Measurements from ENCODE around the gene SKIC2. TPM values are rescaled to one million over a fixed set of nuclear protein-coding genes. Genes with fewer than 3 reads are reported as not detected.

SKIC2 gene
- total and polyA plus RNA-seq, 2 of the 8 experiments (the other 6 are each of a cell fraction or from before 2014, with no cell fraction given) = 42.1 to 59.7 TPM

DNA sequence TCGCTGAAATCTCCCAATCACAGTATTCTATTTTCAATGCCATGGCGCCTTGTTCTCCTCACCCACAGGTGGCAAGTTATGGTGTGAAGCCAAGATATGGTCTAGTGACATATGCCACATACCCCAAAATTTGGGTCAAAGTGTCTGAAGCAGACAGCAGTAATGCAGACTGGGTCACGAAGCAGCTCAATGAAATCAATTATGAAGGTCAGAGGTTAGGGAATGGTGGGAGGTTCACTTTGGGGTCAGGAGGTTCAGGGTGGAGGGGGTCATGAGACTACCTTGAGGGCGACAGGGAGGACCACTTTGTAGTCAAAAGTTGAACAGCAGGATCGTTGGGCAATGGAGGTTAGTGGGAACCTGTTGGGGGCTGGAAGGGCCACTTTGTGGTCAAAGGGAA lies 10.7 kb upstream of the SKIC2 start:
- Histone ChIP-seq H3K79me1 (ENCODE audit: low read depth, low read length) (no peaks in the 10 kb centered on the region), H3K9ac (replicated peaks in 1 of 4; ENCODE audit: extremely low read depth in 1 of 4, low read depth in 3 of 4, low read length in 3 of 4) (no peak overlapping the region; a peak in 1 of 7 replicates), H3K23ac (ENCODE audit: insufficient read length) (no peak overlapping the region), H3K9me3 (ENCODE audit: insufficient read depth in 2 of 2, low read depth in 1 of 2, low read length in 1 of 2) (no peaks in the 10 kb centered on the region), H4K20me1 (replicated peaks in 1 of 2; ENCODE audit: control insufficient read depth in 1 of 2, insufficient read depth in 2 of 2, low read length in 2 of 2) (no peaks in the 10 kb centered on the region), H3K27ac (ENCODE audit: low read depth, low read length) (no peak overlapping the region), H2BK12ac (ENCODE audit: low read depth, low read length) (no peak overlapping the region), H4K91ac (replicated peaks; ENCODE audit: insufficient read length, low read length) (no peak overlapping the region), H3K18ac (ENCODE audit: extremely low read depth, low read length) (no peak overlapping the region), H2BK20ac (ENCODE audit: low read length) (no peak overlapping the region), H3K36me3 (ENCODE audit: control insufficient read depth in 2 of 4, insufficient read depth in 4 of 4, low read length in 3 of 4) (peaks cover 10 to 20% (median 18%) of the 10 kb centered on the region in 4 experiments; a peak in 7 of 8 replicates), H2BK120ac (replicated peaks; ENCODE audit: low read depth, low read length) (no peak overlapping the region), H3K4me1 (replicated peaks in 1 of 4; ENCODE audit: control insufficient read depth in 3 of 4, insufficient read depth in 4 of 4, low read length in 3 of 4) (peaks cover 0 to 2% (median 0%) of the 10 kb centered on the region in 4 experiments; a peak in 1 of 7 replicates), H4K5ac (ENCODE audit: insufficient read length, low read depth, low read length) (no peak overlapping the region), H3K4me2 (ENCODE audit: insufficient read depth in 1 of 2, low read depth in 2 of 2, low read length in 2 of 2) (no peak overlapping the region), H3K14ac (ENCODE audit: insufficient read length) (no peak overlapping the region), H2BK5ac (ENCODE audit: low read depth, low read length) (no peak overlapping the region), H4K8ac (ENCODE audit: extremely low read depth, insufficient read depth, low read length) (no peak overlapping the region), H3K4me3 (ENCODE audit: extremely low read depth in 1 of 4, insufficient read depth in 2 of 4, low read depth in 3 of 4, low read length in 4 of 4) (no peak overlapping the region), H2AFZ (ENCODE audit: low read length) (no peak overlapping the region), H3K4ac (replicated peaks; ENCODE audit: insufficient read length, low read depth, low read length) (no peak overlapping the region), H3K56ac (replicated peaks; ENCODE audit: insufficient read length, low read depth, low read length) (no peak overlapping the region), H3K23me2 (ENCODE audit: low read depth, low read length) (no peaks in the 10 kb centered on the region), H2BK15ac (ENCODE audit: low read length) (no peak overlapping the region), H3K79me2 (ENCODE audit: control insufficient read depth in 1 of 2, insufficient read depth in 2 of 2, low read length in 2 of 2) (no peaks in the 10 kb centered on the region), H3K27me3 (replicated peaks in 1 of 4; ENCODE audit: control insufficient read depth in 3 of 4, extremely low read depth in 1 of 4, insufficient read depth in 3 of 4, low read length in 3 of 4) (peaks cover 0 to 5% (median 2%) of the 10 kb centered on the region in 4 experiments; a peak in 3 of 7 replicates), H2AK5ac (ENCODE audit: low read depth, low read length) (no peak overlapping the region)
- ChIA-PET CTCF (ENCODE audit: partially characterized antibody) (no interaction called here), POLR2A (ENCODE audit: partially characterized antibody) (interaction anchor here (0.8 to 16.4 kb wide), 8 partner anchors 7 to 150 kb away, joined by 3 to 279 read pairs (median 6); partner anchors contain the start of genes DXO, NELFE and SKIC2)
- DNase-seq (ENCODE audit: low read depth in 1 of 2, low spot score in 2 of 2) (no peak), FAIRE-seq (no peak)
- WGBS, 2 experiments (ENCODE audit: extremely low coverage in 1 of 2, insufficient coverage in 1 of 2, insufficient read length in 1 of 2, insufficient replicate concordance in 2 of 2, low coverage in 1 of 2, low lambda C conversion rate in 2 of 2, missing lambda C conversion rate in 1 of 2) = 85% methylated on average over 5 of the region's 5 CpGs; no CpG with 5 or more reads in 1 of the 2 experiments
- no peak for TF ChIP-seq KDM4A (IDR thresholded peaks at IDR 0.05; ENCODE audit: low read depth, low read length, severe bottlenecking)
- no peak for TF ChIP-seq CREB1 (IDR thresholded peaks at IDR 0.05)
- no peak for TF ChIP-seq RAD21 (IDR thresholded peaks at IDR 0.05 in 1 of 2, conservative IDR thresholded peaks at IDR 0.05 in 1 of 2; ENCODE audit: low read depth in 2 of 2, low read length in 2 of 2)
- no peak for TF ChIP-seq KDM5A (IDR thresholded peaks at IDR 0.05; ENCODE audit: low read length)
- no peak for TF ChIP-seq FOSL1 (IDR thresholded peaks at IDR 0.05; ENCODE audit: insufficient read depth, low read depth, low read length)
- no peak for TF ChIP-seq CBX8 (IDR thresholded peaks at IDR 0.05; ENCODE audit: borderline replicate concordance, low read depth, low read length)
- no peak for TF ChIP-seq MAFK (IDR thresholded peaks at IDR 0.05; ENCODE audit: low read depth, low read length)
- no peak for TF ChIP-seq EP300 (IDR thresholded peaks at IDR 0.05; ENCODE audit: borderline replicate concordance in 1 of 2, low read depth in 2 of 2, low read length in 2 of 2)
- no peak for TF ChIP-seq GABPA (IDR thresholded peaks at IDR 0.05; ENCODE audit: borderline replicate concordance, insufficient read depth, low read length)
- TF ChIP-seq SP1 (IDR thresholded peaks at IDR 0.05; ENCODE audit: low read depth, low read length) = no peak
- no peak for TF ChIP-seq SUZ12 (IDR thresholded peaks at IDR 0.05; ENCODE audit: low read length)
- TF ChIP-seq, protein P1, sequence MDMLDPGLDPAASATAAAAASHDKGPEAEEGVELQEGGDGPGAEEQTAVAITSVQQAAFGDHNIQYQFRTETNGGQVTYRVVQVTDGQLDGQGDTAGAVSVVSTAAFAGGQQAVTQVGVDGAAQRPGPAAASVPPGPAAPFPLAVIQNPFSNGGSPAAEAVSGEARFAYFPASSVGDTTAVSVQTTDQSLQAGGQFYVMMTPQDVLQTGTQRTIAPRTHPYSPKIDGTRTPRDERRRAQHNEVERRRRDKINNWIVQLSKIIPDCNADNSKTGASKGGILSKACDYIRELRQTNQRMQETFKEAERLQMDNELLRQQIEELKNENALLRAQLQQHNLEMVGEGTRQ (IDR thresholded peaks at IDR 0.05; ENCODE audit: low read length) = no peak
- no peak for TF ChIP-seq ASH2L (IDR thresholded peaks at IDR 0.05; ENCODE audit: low read length)
